Superior temporal gyrus (tissue), 1 donor: ENCODE results near the gene HDHD5.

Experiments used
- DNase-seq: peaks from one replicate; pipeline ENCODE4 v3.0.0-alpha.2; 2016; ENCODE audit errors: extremely low spot score

HDHD5 gene

GRCh38 chr22:17106161-17106784 is 52.8 kb downstream of the HDHD5 start:
- DNase-seq = no peak

- DNase-seq = no peak
These were observed 53.6 kb downstream of the HDHD5 start for GRCh38 chr22:17105143-17106129.

GRCh38 chr22:17104336-17104935 is 54.6 kb downstream of the HDHD5 start:
- DNase-seq = no peak

GRCh38 chr22:17103351-17103750 is 55.7 kb downstream of the HDHD5 start:
- no peak for DNase-seq

GRCh38 chr22:17102297-17102667 is 56.8 kb downstream of the HDHD5 start:
- DNase-seq = no peak

- DNase-seq = no peak
These were observed 57.4 kb downstream of the HDHD5 start for GRCh38 chr22:17101475-17102296.

GRCh38 chr22:17100621-17101020 is 58.5 kb downstream of the HDHD5 start:
- no peak for DNase-seq

GRCh38 chr22:17098379-17098819 is 60.7 kb downstream of the HDHD5 start:
- DNase-seq = no peak

- no peak for DNase-seq
These were observed 61.4 kb downstream of the HDHD5 start for GRCh38 chr22:17097701-17098100.

- DNase-seq = no peak
These were observed 62.0 kb downstream of the HDHD5 start for GRCh38 chr22:17097062-17097461.

GRCh38 chr22:17096071-17096470 is 63.0 kb downstream of the HDHD5 start:
- DNase-seq = no peak

- no peak for DNase-seq
These were observed 63.5 kb downstream of the HDHD5 start for GRCh38 chr22:17095538-17095937.

GRCh38 chr22:17093081-17093480 is 66.0 kb downstream of the HDHD5 start:
- no peak for DNase-seq

GRCh38 chr22:17091851-17092250 is 67.2 kb downstream of the HDHD5 start:
- DNase-seq = no peak

- no peak for DNase-seq
These were observed 68.5 kb downstream of the HDHD5 start for GRCh38 chr22:17090550-17090949.
